ENCODE data around the gene WDR19. TPM values are rescaled to one million over a fixed set of nuclear protein-coding genes. Genes with fewer than 3 reads are reported as not detected.

Gene WDR19
- total RNA-seq, 1 donor from 2014 or later, result 20.8 TPM

GRCh38 chr4:39233114-39233513 lies 50.8 kb downstream of the WDR19 start:
- FAIRE-seq (no peak), DNase-seq (ENCODE audit: low read depth) (no peak)
- H3K36me3 ChIP-seq (ENCODE audit: control insufficient read depth, insufficient read depth, low read length), result no peaks in the 10 kb centered on the region
- no peak overlapping the region for H3K4me3 ChIP-seq (ENCODE audit: low read depth, low read length)
- TF ChIP-seq CTCF (IDR thresholded peaks at IDR 0.05; ENCODE audit: insufficient read depth, low read length, severe bottlenecking), result no peak
- H3K27me3 ChIP-seq (ENCODE audit: control insufficient read depth, insufficient read depth, low read length), result no peaks in the 10 kb centered on the region

DNA sequence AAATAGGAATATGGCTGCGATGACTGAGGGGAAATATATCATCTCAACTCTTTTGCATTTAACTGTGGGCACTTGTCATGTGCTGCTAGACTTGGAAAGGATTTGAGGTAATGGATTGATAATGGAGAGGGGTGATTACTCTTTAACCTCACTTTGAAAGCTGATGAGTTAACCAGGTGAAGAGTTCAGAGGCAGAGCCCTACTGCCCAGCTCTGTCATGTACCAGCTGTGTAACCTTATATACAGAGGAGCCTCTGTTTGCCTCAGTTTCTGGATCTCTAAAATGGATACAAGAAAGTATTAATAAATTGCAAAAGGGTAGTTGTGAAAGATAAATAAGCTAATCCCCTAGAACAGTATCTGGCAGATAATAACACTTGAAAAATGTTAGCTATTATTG lies 51.5 kb downstream of the WDR19 start:
- no peaks in the 10 kb centered on the region for H3K36me3 ChIP-seq (ENCODE audit: control insufficient read depth, insufficient read depth, low read length)
- FAIRE-seq, result no peak
- no peaks in the 10 kb centered on the region for H3K27me3 ChIP-seq (ENCODE audit: control insufficient read depth, insufficient read depth, low read length)
- no peak overlapping the region for H3K4me3 ChIP-seq (ENCODE audit: low read depth, low read length)
- no peak for DNase-seq (ENCODE audit: low read depth)
- no peak for TF ChIP-seq CTCF (IDR thresholded peaks at IDR 0.05; ENCODE audit: insufficient read depth, low read length, severe bottlenecking)

DNA sequence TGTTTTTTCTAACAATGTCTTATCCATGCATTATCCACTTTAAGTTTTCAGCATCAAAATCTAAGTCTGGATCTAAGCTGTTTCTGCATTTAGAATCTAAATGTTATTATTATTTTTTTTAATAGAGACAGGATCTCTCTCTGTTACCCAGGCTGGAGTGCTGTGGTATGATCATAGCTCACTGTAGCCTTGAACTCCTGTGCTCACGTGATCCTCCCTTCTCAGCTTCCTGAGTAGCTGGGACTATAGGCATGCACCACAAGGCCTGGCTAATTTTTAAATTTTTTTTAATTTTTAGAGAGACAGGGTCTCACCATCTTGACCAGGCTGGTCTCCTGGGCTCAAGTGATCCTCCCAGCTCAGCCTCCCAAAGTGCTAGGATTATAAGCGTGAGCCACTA lies 52.7 kb downstream of the WDR19 start:
- Histone ChIP-seq H3K36me3 (ENCODE audit: control insufficient read depth, insufficient read depth, low read length) (no peaks in the 10 kb centered on the region), H3K27me3 (ENCODE audit: control insufficient read depth, insufficient read depth, low read length) (no peaks in the 10 kb centered on the region), H3K4me3 (ENCODE audit: low read depth, low read length) (no peak overlapping the region)
- TF ChIP-seq CTCF (IDR thresholded peaks at IDR 0.05; ENCODE audit: insufficient read depth, low read length, severe bottlenecking), result no peak
- no peak for DNase-seq (ENCODE audit: low read depth)
- no peak for FAIRE-seq

DNA sequence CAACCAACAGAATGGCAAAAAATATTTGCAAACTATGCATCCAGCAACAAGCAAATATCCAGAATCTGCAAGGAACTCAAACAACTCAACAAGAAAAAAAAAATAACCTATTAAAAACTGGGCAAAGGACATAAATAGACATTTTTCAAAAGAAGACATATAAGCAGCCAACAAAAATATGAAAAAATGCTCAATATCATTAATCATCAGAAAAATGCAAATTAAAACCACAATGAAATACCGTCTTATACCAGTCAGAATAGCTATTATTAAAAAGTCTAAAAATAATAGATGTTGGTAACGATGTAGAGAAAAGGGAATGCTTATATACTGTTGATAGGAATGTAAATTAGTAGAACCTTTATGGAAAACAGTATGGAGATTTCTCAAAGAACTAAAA lies 53.4 kb downstream of the WDR19 start:
- Histone ChIP-seq H3K27me3 (ENCODE audit: control insufficient read depth, insufficient read depth, low read length) (no peaks in the 10 kb centered on the region), H3K4me3 (ENCODE audit: low read depth, low read length) (no peak overlapping the region), H3K36me3 (ENCODE audit: control insufficient read depth, insufficient read depth, low read length) (no peaks in the 10 kb centered on the region)
- no peak for TF ChIP-seq CTCF (IDR thresholded peaks at IDR 0.05; ENCODE audit: insufficient read depth, low read length, severe bottlenecking)
- DNase-seq (ENCODE audit: low read depth) (no peak), FAIRE-seq (no peak)

- no peak for FAIRE-seq
- no peaks in the 10 kb centered on the region for H3K27me3 ChIP-seq (ENCODE audit: control insufficient read depth, insufficient read depth, low read length)
- H3K36me3 ChIP-seq (ENCODE audit: control insufficient read depth, insufficient read depth, low read length), result no peaks in the 10 kb centered on the region
- DNase-seq (ENCODE audit: low read depth), result no peak
- no peak overlapping the region for H3K4me3 ChIP-seq (ENCODE audit: low read depth, low read length)
- TF ChIP-seq CTCF (IDR thresholded peaks at IDR 0.05; ENCODE audit: insufficient read depth, low read length, severe bottlenecking), result no peak
Observed at GRCh38 chr4:39237179-39237578, 54.9 kb downstream of the WDR19 start.

- no peaks in the 10 kb centered on the region for H3K36me3 ChIP-seq (ENCODE audit: control insufficient read depth, insufficient read depth, low read length)
- TF ChIP-seq CTCF (IDR thresholded peaks at IDR 0.05; ENCODE audit: insufficient read depth, low read length, severe bottlenecking), result no peak
- no peaks in the 10 kb centered on the region for H3K27me3 ChIP-seq (ENCODE audit: control insufficient read depth, insufficient read depth, low read length)
- FAIRE-seq, result no peak
- no peak overlapping the region for H3K4me3 ChIP-seq (ENCODE audit: low read depth, low read length)
- no peak for DNase-seq (ENCODE audit: low read depth)
Observed at GRCh38 chr4:39243462-39243861, 61.1 kb downstream of the WDR19 start.
